Esophagus muscularis mucosa (tissue), 4 donors: ENCODE results near the gene ATXN3.

Experiments
- EP300 ChIP-seq: sonication (generic); formaldehyde crosslinking; IDR thresholded peaks from one replicate; pipeline ENCODE4 v1.6.1; 2017; ENCODE audit warnings: antibody characterized with exemption
- POLR2A ChIP-seq: fragments of 450-650 bp; IDR thresholded peaks from one replicate; pipeline ENCODE4 v1.6.1; 2017; ENCODE audit warnings: antibody characterized with exemption, moderate library complexity, mild to moderate bottlenecking, low read depth
- POLR2AphosphoS5 ChIP-seq, 2 donors: sonication (generic); formaldehyde crosslinking; IDR thresholded peaks; one replicate each; pipeline ENCODE4 v1.6.1; 2017; ENCODE audit warnings: antibody characterized with exemption in 2 of 2
- TF ChIP-seq, protein P1 (sequence below), 3 experiments: fragments of 200-600 bp in 2 of 3; fragments of 450-650 bp in 1 of 3; sonication (generic) in 2 of 3; IDR thresholded peaks; one replicate each; pipeline ENCODE4 v1.5.1; 2017 to 2019; ENCODE audit warnings: antibody characterized with exemption in 3 of 3, mild to moderate bottlenecking in 2 of 3, moderate library complexity in 1 of 3

- TF ChIP-seq POLR2AphosphoS5 (IDR thresholded peaks at IDR 0.05) (no peak), POLR2A (no peak), EP300 (no peak)
- TF ChIP-seq, protein P1, sequence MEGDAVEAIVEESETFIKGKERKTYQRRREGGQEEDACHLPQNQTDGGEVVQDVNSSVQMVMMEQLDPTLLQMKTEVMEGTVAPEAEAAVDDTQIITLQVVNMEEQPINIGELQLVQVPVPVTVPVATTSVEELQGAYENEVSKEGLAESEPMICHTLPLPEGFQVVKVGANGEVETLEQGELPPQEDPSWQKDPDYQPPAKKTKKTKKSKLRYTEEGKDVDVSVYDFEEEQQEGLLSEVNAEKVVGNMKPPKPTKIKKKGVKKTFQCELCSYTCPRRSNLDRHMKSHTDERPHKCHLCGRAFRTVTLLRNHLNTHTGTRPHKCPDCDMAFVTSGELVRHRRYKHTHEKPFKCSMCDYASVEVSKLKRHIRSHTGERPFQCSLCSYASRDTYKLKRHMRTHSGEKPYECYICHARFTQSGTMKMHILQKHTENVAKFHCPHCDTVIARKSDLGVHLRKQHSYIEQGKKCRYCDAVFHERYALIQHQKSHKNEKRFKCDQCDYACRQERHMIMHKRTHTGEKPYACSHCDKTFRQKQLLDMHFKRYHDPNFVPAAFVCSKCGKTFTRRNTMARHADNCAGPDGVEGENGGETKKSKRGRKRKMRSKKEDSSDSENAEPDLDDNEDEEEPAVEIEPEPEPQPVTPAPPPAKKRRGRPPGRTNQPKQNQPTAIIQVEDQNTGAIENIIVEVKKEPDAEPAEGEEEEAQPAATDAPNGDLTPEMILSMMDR (IDR thresholded peaks at IDR 0.05): no peak
These were observed 84.9 kb downstream of the ATXN3 start for GRCh38 chr14:92021523-92021922.
